Neural progenitor cell (in vitro differentiated cells): ENCODE measurements around the gene CPA4.

Experiments used
- CTCF ChIP-seq: fragments of 200-600 bp; sonication (generic); IDR thresholded peaks from 2 replicates; pipeline ENCODE4 v1.5.1; 2017; ENCODE audit warnings: antibody characterized with exemption, mild to moderate bottlenecking
- EZH2 ChIP-seq: fragments of 200-600 bp; sonication (generic); IDR thresholded peaks from 2 replicates; pipeline ENCODE4 v1.6.1; 2017; ENCODE audit warnings: antibody characterized with exemption, mild to moderate bottlenecking, moderate library complexity
- EZH2phosphoT487 ChIP-seq: fragments of 200-600 bp; sonication (generic); IDR thresholded peaks from 2 replicates; pipeline ENCODE4 v1.6.1; 2017; ENCODE audit warnings: antibody characterized with exemption

- no peak for TF ChIP-seq CTCF
- no peak for TF ChIP-seq EZH2phosphoT487
- no peak for TF ChIP-seq EZH2
Measured at GRCh38 chr7:130360518-130360917, 67.6 kb downstream of the CPA4 start.
